GM21737 (cell line): Measurements from ENCODE around the gene MYO3B.

Source experiments
- ATAC-seq: cut with Tn5 transposase; IDR thresholded peaks from one replicate; pipeline ENCODE4 v1.9.1; 2021; ENCODE audit warnings: mild to moderate bottlenecking, moderate library complexity; ENCODE audit not compliant: unreplicated experiment

MYO3B gene

GRCh38 chr2:170177950-170178781, at the start of gene MYO3B:
Gene MYO3B, plus strand, starts transcription at chr2:170178147. Its CDS starts 141 bp downstream, at chr2:170178288.
- peak; percentile 33 for ATAC-seq

GRCh38 chr2:170139276-170139967, 38.5 kb upstream of the MYO3B start:
- ATAC-seq = no peak

- no peak for ATAC-seq
Measured at GRCh38 chr2:170140561-170140960, 37.4 kb upstream of the MYO3B start.

- no peak for ATAC-seq
Measured at GRCh38 chr2:170141865-170142264, 36.1 kb upstream of the MYO3B start.

- no peak for ATAC-seq
Measured at GRCh38 chr2:170142502-170142901, 35.4 kb upstream of the MYO3B start.

- ATAC-seq = no peak
Measured at GRCh38 chr2:170143045-170143717, 34.8 kb upstream of the MYO3B start.

GRCh38 chr2:170144761-170145160, 33.2 kb upstream of the MYO3B start:
- no peak for ATAC-seq

GRCh38 chr2:170145191-170145590, 32.8 kb upstream of the MYO3B start:
- ATAC-seq = no peak

GRCh38 chr2:170145675-170146432, 32.1 kb upstream of the MYO3B start:
- no peak for ATAC-seq

GRCh38 chr2:170146784-170147183, 31.2 kb upstream of the MYO3B start:
- no peak for ATAC-seq

GRCh38 chr2:170147576-170147975, 30.4 kb upstream of the MYO3B start:
- ATAC-seq = no peak

- no peak for ATAC-seq
Measured at GRCh38 chr2:170148161-170148560, 29.8 kb upstream of the MYO3B start.

GRCh38 chr2:170152421-170152820, 25.5 kb upstream of the MYO3B start:
- ATAC-seq = no peak

- ATAC-seq = no peak
Measured at GRCh38 chr2:170155022-170155722, 22.8 kb upstream of the MYO3B start.

GRCh38 chr2:170155723-170156253, 22.2 kb upstream of the MYO3B start:
- ATAC-seq = no peak

GRCh38 chr2:170156592-170156991, 21.4 kb upstream of the MYO3B start:
- ATAC-seq = no peak

- no peak for ATAC-seq
Measured at GRCh38 chr2:170157025-170157684, 20.8 kb upstream of the MYO3B start.

GRCh38 chr2:170159060-170159459, 18.9 kb upstream of the MYO3B start:
- no peak for ATAC-seq

GRCh38 chr2:170161516-170162270, 16.3 kb upstream of the MYO3B start:
- no peak for ATAC-seq
